Skeletal muscle satellite cell (primary cell): ENCODE results near the gene RNFT2.

Experiments used
- H3K27me3 ChIP-seq: 2 replicates; pipeline ENCODE4 v1.7.0; 2013; ENCODE audit warnings: low read length; ENCODE audit not compliant: control insufficient read depth, insufficient read depth
- H3K36me3 ChIP-seq: 2 replicates; pipeline ENCODE4 v1.7.0; 2013; ENCODE audit warnings: mild to moderate bottlenecking, control low read depth, low read length; ENCODE audit not compliant: insufficient read depth
- H3K4me1 ChIP-seq: 2 replicates; pipeline ENCODE4 v1.7.0; 2013; ENCODE audit warnings: low read length; ENCODE audit not compliant: control insufficient read depth, insufficient read depth
- H3K4me2 ChIP-seq: 2 replicates; pipeline ENCODE4 v1.7.0; 2013; ENCODE audit warnings: mild to moderate bottlenecking, low read length
- H3K4me3 ChIP-seq: 2 replicates; pipeline ENCODE4 v1.7.0; 2013; ENCODE audit warnings: low read length
- H3K9ac ChIP-seq: 2 replicates; pipeline ENCODE4 v1.7.0; 2013; ENCODE audit warnings: mild to moderate bottlenecking, low read depth, low read length, moderate library complexity
- H3K9me3 ChIP-seq: replicated peaks from 2 replicates; pipeline ENCODE4 v1.7.0; 2013; ENCODE audit warnings: mild to moderate bottlenecking, control low read depth, low read length

RNFT2 gene

DNA sequence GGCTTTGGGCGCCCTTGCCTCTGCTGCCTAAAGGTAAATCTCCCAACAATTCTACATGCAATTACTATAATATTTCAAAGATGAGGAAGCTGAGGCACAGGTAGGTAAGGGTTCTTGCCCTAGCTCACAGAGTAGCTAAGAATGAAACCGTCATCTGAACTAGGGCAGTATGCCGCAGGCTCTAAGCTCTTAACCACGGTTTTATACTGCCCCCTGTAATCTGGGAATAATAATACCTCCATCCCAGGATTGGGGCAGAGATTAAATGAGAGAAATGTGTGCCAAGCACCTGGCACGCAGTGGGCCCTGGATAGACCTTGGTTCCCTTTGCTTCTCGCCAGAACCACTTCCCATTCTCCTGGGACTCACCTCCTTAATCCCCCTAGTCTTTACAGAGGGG lies 144.6 kb downstream of the RNFT2 start:
- H3K36me3 ChIP-seq = no peaks in the 10 kb centered on the region
- H3K9ac ChIP-seq = no peak overlapping the region
- H3K4me3 ChIP-seq = no peak overlapping the region
- peaks cover 67% of the 10 kb centered on the region for H3K27me3 ChIP-seq
- no peaks in the 10 kb centered on the region for H3K9me3 ChIP-seq
- peaks cover 12% of the 10 kb centered on the region for H3K4me1 ChIP-seq
- peak overlapping the region; percentile 17 for H3K4me2 ChIP-seq

DNA sequence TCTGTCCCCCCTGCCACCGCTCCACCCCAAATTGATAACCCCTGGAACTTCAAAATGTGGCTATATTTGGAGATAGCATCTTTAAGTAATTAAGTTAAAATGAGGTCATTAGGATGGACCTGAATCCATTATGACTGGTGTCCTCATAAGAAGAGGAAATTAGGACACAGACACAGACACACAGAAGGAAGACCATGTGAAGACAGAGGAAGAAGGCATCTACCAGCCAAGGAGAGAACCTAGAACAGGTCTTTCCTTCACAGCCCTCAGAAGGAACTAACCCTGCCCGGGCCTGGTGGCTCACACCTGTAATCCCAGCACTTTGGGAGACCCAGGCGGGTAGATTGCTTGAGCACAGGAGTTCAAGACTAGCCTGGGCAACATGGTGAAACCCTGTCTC lies 146.8 kb downstream of the RNFT2 start:
- Histone ChIP-seq H3K4me3 (no peak overlapping the region), H3K9me3 (no peaks in the 10 kb centered on the region), H3K36me3 (no peaks in the 10 kb centered on the region), H3K4me2 (no peak overlapping the region), H3K27me3 (peaks cover 58% of the 10 kb centered on the region), H3K9ac (no peak overlapping the region), H3K4me1 (peaks cover 3% of the 10 kb centered on the region)

DNA sequence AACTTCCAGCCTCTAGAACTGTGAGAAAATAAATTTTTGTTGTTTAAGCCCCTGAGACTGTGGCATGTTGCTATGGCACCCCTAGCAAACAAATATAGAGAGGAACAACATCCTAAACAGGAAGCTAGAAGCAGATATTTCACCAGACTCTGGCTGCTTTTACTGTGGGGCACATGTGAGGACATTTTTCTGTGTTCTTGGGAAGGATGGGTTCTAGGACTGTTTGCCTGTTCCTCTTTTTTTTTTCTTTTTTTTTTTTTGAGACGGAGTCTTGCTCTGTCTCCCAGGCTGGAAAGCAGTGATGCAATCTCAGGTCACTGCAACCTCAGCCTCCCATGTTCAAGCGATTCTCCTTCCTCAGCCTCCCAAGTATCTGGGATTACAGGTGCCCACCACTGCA lies 147.4 kb downstream of the RNFT2 start:
- H3K9me3 ChIP-seq = no peaks in the 10 kb centered on the region
- peaks cover 52% of the 10 kb centered on the region for H3K27me3 ChIP-seq
- no peak overlapping the region for H3K4me2 ChIP-seq
- no peaks in the 10 kb centered on the region for H3K4me1 ChIP-seq
- no peak overlapping the region for H3K9ac ChIP-seq
- H3K4me3 ChIP-seq = no peak overlapping the region
- H3K36me3 ChIP-seq = no peaks in the 10 kb centered on the region

DNA sequence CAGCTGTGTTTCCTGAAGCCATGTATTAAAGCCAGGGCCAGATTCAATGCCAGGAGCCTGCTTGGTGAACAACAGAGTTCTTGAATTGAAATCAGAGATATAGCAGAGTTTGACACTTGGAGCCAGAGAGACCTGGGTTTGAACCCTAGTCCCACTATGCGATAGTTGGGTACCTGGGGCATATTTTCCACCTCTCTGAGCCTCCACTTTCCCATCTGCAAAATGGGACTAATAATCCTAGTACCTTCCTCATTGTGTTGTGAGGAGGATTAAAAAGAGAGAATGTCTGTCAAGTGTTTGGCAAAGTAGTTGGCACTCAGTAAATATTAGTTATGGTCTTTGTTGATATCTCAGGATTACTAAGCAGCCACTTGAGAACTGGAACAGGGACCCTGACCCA lies 149.1 kb downstream of the RNFT2 start:
- H3K27me3 ChIP-seq = peaks cover 39% of the 10 kb centered on the region
- no peaks in the 10 kb centered on the region for H3K4me1 ChIP-seq
- H3K4me3 ChIP-seq = no peak overlapping the region
- no peak overlapping the region for H3K9ac ChIP-seq
- no peaks in the 10 kb centered on the region for H3K36me3 ChIP-seq
- no peaks in the 10 kb centered on the region for H3K9me3 ChIP-seq
- H3K4me2 ChIP-seq = no peak overlapping the region

DNA sequence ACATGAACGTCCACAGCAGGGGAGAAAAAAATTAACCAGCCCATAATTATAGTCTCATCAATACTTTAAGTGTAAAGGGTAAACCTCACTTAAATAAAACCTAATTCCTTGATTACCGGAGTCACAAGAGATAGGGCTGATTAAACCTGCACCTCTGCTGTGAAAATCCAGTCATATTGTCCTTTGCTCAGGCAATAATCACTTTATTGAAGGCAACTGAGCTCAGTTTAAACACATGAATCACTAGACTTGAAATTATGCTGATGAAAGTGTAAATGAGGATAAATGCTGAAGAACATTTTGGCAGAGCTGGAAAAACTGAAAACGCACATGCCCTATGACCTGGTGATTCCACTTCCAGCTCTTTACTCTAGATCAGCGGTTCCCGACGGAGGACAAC lies 149.8 kb downstream of the RNFT2 start:
- no peak overlapping the region for H3K4me2 ChIP-seq
- no peaks in the 10 kb centered on the region for H3K36me3 ChIP-seq
- no peaks in the 10 kb centered on the region for H3K9me3 ChIP-seq
- no peak overlapping the region for H3K9ac ChIP-seq
- H3K27me3 ChIP-seq = peaks cover 38% of the 10 kb centered on the region
- H3K4me3 ChIP-seq = no peak overlapping the region
- H3K4me1 ChIP-seq = no peaks in the 10 kb centered on the region

DNA sequence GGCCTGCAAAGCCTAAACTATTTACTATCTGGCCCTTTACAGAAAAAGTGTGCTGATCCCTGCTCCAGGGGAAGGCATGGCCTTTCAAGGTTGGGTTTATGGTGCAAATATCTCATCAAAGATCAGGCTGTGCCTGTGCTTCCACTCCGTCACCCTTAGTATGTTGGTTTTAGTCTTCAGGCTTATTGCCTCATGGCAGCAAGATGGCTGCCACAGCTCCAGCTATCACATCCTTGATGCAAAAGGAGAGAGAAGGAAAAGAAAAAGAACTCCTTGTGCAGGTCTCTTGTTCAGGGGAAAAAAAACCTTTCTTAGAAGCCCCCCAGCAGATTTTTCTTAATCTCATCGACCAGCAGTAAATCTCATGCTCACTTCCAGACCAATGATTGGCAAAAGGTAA lies 152.2 kb downstream of the RNFT2 start:
- H3K36me3 ChIP-seq = no peaks in the 10 kb centered on the region
- peaks cover 22% of the 10 kb centered on the region for H3K27me3 ChIP-seq
- no peak overlapping the region for H3K9ac ChIP-seq
- no peaks in the 10 kb centered on the region for H3K9me3 ChIP-seq
- H3K4me1 ChIP-seq = no peaks in the 10 kb centered on the region
- no peak overlapping the region for H3K4me3 ChIP-seq
- H3K4me2 ChIP-seq = no peak overlapping the region

DNA sequence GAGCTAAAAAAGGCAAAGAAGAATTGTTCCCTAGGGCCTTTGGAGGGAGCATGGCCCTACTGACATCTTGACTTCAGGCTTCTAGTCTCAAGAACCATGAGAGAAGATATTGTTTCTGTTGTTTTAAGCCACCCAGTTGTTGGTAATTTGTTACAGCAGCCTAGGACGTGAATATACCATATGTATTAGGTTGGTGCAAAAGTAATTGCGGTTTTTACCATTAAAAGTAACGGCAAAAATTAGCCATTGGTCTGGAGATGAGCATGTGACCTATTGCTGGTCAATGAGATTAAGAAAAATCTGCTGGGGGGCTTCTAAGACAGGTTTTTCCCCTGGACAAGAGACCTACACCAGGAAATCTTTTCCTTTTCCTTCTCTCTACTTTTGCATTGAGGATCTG lies 152.9 kb downstream of the RNFT2 start:
- no peak overlapping the region for H3K9ac ChIP-seq
- H3K4me2 ChIP-seq = no peak overlapping the region
- H3K27me3 ChIP-seq = peaks cover 25% of the 10 kb centered on the region
- no peaks in the 10 kb centered on the region for H3K4me1 ChIP-seq
- no peaks in the 10 kb centered on the region for H3K9me3 ChIP-seq
- H3K36me3 ChIP-seq = no peaks in the 10 kb centered on the region
- no peak overlapping the region for H3K4me3 ChIP-seq

DNA sequence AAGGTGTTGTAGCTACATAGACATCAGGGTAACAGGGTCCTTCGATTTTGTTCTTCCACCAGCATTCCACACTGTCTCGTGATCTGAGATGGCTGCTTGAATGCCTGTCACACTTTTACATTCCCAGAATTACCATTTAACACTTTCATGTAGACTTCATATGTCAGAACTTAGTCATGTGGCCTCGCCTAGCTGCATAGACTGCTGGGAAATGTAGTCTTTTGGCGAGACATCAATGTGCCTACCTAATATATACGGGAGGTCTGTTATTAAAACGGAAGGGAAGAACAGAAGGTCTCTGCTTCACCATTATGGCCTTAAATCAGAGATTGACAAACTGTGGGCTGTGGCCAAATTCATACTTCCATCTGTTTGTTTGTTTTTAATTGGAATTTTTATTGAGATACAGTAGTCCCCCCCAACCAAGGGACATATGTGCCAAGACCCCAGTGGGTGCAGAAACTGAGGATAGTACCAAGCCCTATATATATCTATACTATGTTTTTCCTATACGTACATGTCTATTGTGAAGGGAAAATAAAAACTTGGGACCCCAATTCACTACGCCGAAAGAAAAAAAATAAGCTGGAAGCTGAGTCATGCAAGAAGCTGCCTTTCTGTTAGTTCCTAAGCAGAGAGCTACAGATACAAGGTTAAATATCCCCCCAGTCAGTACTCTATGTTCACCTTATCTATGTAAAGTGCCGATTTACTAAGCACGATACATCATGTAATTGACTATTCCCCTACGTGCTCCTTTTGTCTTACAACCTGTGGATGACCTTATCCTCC lies 154.4 kb downstream of the RNFT2 start:
- no peaks in the 10 kb centered on the region for H3K9me3 ChIP-seq
- H3K4me2 ChIP-seq = no peak overlapping the region
- H3K4me1 ChIP-seq = no peaks in the 10 kb centered on the region
- no peaks in the 10 kb centered on the region for H3K36me3 ChIP-seq
- peaks cover 28% of the 10 kb centered on the region for H3K27me3 ChIP-seq
- H3K4me3 ChIP-seq = no peak overlapping the region
- no peak overlapping the region for H3K9ac ChIP-seq

DNA sequence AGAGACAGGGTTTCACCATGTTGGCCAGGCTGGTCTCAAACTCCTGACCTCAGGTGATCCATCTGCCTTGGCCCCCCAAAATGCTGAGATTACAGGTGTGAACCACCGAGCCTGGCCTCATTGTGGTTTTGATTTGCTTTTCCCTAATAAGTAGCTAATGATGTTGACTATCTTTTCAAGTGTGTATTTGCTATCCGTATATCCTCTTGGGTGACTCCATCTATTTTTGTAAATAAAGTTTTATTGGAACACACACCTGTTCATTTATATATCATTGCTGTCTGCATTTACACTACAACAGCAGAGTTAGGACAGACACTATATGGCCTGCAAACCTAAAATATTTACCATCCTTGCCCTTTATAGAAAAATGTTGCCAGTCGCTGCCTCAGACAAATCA lies 156.8 kb downstream of the RNFT2 start:
- no peak overlapping the region for H3K4me3 ChIP-seq
- H3K27me3 ChIP-seq = peaks cover 38% of the 10 kb centered on the region
- no peaks in the 10 kb centered on the region for H3K36me3 ChIP-seq
- H3K9ac ChIP-seq = no peak overlapping the region
- no peaks in the 10 kb centered on the region for H3K4me1 ChIP-seq
- no peaks in the 10 kb centered on the region for H3K9me3 ChIP-seq
- H3K4me2 ChIP-seq = no peak overlapping the region

DNA sequence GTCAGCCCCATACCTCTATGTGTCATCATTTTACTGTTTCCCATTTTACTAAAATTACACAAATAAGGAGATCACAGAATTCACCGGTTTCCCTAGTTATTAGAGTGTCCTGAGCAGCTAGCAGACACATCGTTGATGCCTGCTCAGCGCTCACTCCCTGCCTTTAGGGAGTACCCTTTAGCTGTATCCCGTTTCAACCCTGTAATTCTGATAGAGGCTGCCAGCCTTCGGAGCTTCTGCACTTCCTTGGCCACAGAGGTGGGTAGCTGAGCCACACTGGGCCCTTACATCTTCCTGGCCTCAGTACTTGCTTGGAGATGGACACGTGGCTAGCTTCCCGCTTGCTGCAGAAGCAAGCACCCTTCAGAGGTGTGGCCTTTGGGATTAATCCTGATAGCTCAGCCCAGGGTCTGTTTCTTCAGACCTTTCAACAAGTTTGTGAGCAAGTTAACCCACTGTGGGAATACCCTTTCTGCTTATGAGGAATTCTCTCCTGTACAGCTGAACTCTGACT lies 158.4 kb downstream of the RNFT2 start:
- no peaks in the 10 kb centered on the region for H3K9me3 ChIP-seq
- H3K36me3 ChIP-seq = no peaks in the 10 kb centered on the region
- H3K4me3 ChIP-seq = no peak overlapping the region
- H3K27me3 ChIP-seq = peaks cover 47% of the 10 kb centered on the region
- no peaks in the 10 kb centered on the region for H3K4me1 ChIP-seq
- no peak overlapping the region for H3K4me2 ChIP-seq
- no peak overlapping the region for H3K9ac ChIP-seq

DNA sequence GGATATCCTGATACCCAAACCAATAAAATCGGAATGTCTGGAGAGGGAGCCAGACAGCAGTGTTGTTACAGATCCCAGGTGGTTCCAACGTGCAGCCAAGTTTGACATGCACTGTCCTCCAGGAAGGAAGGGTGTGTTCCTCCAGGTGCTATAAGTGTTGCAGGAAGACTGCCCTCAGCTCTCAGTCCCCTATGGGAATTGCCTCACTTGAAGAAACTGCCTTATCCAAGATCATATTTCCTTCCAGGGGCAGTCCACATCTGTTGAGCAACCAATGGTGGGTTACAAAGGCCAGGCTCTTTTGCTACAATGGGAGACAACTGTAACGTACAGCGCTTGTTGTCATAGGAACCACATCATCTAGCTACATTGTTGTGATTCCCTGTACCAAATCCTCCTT lies 159.4 kb downstream of the RNFT2 start:
- peaks cover 50% of the 10 kb centered on the region for H3K27me3 ChIP-seq
- no peak overlapping the region for H3K4me3 ChIP-seq
- H3K9me3 ChIP-seq = no peaks in the 10 kb centered on the region
- no peak overlapping the region for H3K9ac ChIP-seq
- H3K4me2 ChIP-seq = no peak overlapping the region
- H3K36me3 ChIP-seq = no peaks in the 10 kb centered on the region
- H3K4me1 ChIP-seq = no peaks in the 10 kb centered on the region

DNA sequence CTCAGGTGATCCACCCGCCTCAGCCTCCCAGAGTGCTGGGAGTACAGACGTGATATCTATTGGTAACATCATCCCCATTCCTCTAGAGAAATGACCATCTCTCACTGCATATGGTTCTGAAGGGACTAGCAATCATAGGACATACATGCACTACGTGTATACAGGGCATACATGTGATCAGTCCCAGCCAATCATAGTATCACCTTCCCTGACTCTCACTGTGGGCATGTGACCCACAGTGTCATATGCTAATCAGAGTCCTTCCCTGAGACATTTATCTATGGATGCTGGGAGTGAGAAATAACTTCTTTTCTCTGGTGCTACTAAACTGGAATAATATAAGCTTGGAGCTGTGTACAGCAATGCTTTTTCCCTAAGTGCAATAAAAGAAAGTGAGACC lies 160.6 kb downstream of the RNFT2 start:
- Histone ChIP-seq H3K4me2 (no peak overlapping the region), H3K27me3 (peaks cover 51% of the 10 kb centered on the region), H3K9me3 (no peaks in the 10 kb centered on the region), H3K4me3 (no peak overlapping the region), H3K36me3 (no peaks in the 10 kb centered on the region), H3K4me1 (no peaks in the 10 kb centered on the region), H3K9ac (no peak overlapping the region)
